Neural cell (in vitro differentiated cells): ENCODE measurements around the gene PKIB. TPM values are rescaled to one million over a fixed set of nuclear protein-coding genes. Genes with fewer than 3 reads are reported as not detected.
A peak's percentile ranks its signal among the peaks of the same experiment; 100 is the strongest.

ENCODE experiments used
- H2AFZ ChIP-seq: fragments of 200-600, 300-800 bp; sonication (generic), shearing (Covaris generic); 2 replicates; pipeline ENCODE4 v1.6.0; 2014; ENCODE audit warnings: low read depth, mild to moderate bottlenecking, antibody characterized with exemption, low read length, moderate library complexity
- H3F3A ChIP-seq: fragments of 200-600 bp; shearing (Covaris generic); 2 replicates; pipeline ENCODE4 v1.6.1; 2016; ENCODE audit warnings: mild to moderate bottlenecking, moderate library complexity, mixed read lengths, antibody characterized with exemption, low read length; ENCODE audit not compliant: insufficient read depth, poor library complexity, severe bottlenecking
- H3K27ac ChIP-seq: fragments of 200-600, 300-800 bp; sonication (generic), shearing (Covaris generic); 2 replicates; pipeline ENCODE4 v1.5.1; 2014; ENCODE audit warnings: mild to moderate bottlenecking, low read length, moderate library complexity
- H3K27me3 ChIP-seq: fragments of 300-800, 200-600 bp; sonication (generic), shearing (Covaris generic); 2 replicates; pipeline ENCODE4 v1.6.0; 2014; ENCODE audit warnings: mild to moderate bottlenecking, low read depth, low read length, moderate library complexity; ENCODE audit not compliant: insufficient read depth
- H3K36me3 ChIP-seq: fragments of 300-800, 200-600 bp; sonication (generic), shearing (Covaris generic); 2 replicates; pipeline ENCODE4 v1.5.1; 2014; ENCODE audit warnings: mild to moderate bottlenecking, antibody characterized with exemption, low read length, moderate library complexity; ENCODE audit not compliant: insufficient read depth
- H3K4me2 ChIP-seq: fragments of 300-800, 200-600 bp; sonication (generic), shearing (Covaris generic); 2 replicates; pipeline ENCODE4 v1.6.0; 2014; ENCODE audit warnings: mild to moderate bottlenecking, low read length
- H3K4me3 ChIP-seq: fragments of 300-800, 200-600 bp; sonication (generic), shearing (Covaris generic); 2 replicates; pipeline ENCODE4 v1.5.1; 2014; ENCODE audit warnings: mild to moderate bottlenecking, low read length, moderate library complexity
- H3K79me2 ChIP-seq: fragments of 200-600 bp; shearing (Covaris generic); replicated peaks from 2 replicates; pipeline ENCODE4 v1.6.0; 2014; ENCODE audit warnings: mild to moderate bottlenecking, low read length, moderate library complexity; ENCODE audit not compliant: insufficient read depth
- H3K9ac ChIP-seq: fragments of 300-800, 200-600 bp; sonication (generic), shearing (Covaris generic); 2 replicates; pipeline ENCODE4 v1.6.1; 2016; ENCODE audit warnings: mild to moderate bottlenecking, low read length, mixed read lengths
- H3K9me2 ChIP-seq: fragments of 200-600 bp; shearing (Covaris generic); 2 replicates; pipeline ENCODE4 v1.6.1; 2016; ENCODE audit warnings: mild to moderate bottlenecking, low read length, mixed read lengths; ENCODE audit not compliant: insufficient read depth
- H3K9me3 ChIP-seq: fragments of 200-600, 300-800 bp; sonication (generic), shearing (Covaris generic); 2 replicates; pipeline ENCODE4 v1.6.1; 2016; ENCODE audit warnings: mild to moderate bottlenecking, mixed run types, low read length, moderate library complexity, mixed read lengths
- H4K20me1 ChIP-seq: fragments of 200-600 bp; shearing (Covaris generic); 2 replicates; pipeline ENCODE4 v1.6.1; 2016; ENCODE audit warnings: mild to moderate bottlenecking, mixed run types; ENCODE audit not compliant: insufficient read depth
- CTCF ChIP-seq: fragments of 450-650 bp; IDR thresholded peaks from 2 replicates; pipeline ENCODE4 v1.5.1; 2014; ENCODE audit warnings: antibody characterized with exemption, mild to moderate bottlenecking, moderate library complexity; ENCODE audit not compliant: poor library complexity, severe bottlenecking
- EP300 ChIP-seq: fragments of 450-650 bp; conservative IDR thresholded peaks from 2 replicates; pipeline ENCODE4 v1.6.1; 2014; ENCODE audit warnings: antibody characterized with exemption, mild to moderate bottlenecking, moderate library complexity; ENCODE audit not compliant: poor library complexity, severe bottlenecking
- EZH2 ChIP-seq: fragments of 200-600, 300-800 bp; shearing (Covaris generic), sonication (generic); IDR thresholded peaks from 2 replicates; pipeline ENCODE4 v1.6.1; 2014; ENCODE audit warnings: antibody characterized with exemption, low read length, borderline replicate concordance, mild to moderate bottlenecking; ENCODE audit not compliant: insufficient read depth, poor library complexity, severe bottlenecking
- MXI1 ChIP-seq: fragments of 450-650 bp; conservative IDR thresholded peaks from 2 replicates; pipeline ENCODE4 v1.6.1; 2014; ENCODE audit warnings: antibody characterized with exemption, mild to moderate bottlenecking; ENCODE audit not compliant: poor library complexity, severe bottlenecking
- POLR2AphosphoS5 ChIP-seq: IDR thresholded peaks from 2 replicates; pipeline ENCODE4 v1.6.1; 2012
- RAD21 ChIP-seq: fragments of 450-650 bp; conservative IDR thresholded peaks from 2 replicates; pipeline ENCODE4 v1.6.1; 2014; ENCODE audit warnings: antibody characterized with exemption, mild to moderate bottlenecking, moderate library complexity
- REST ChIP-seq: IDR thresholded peaks from 2 replicates; pipeline ENCODE4 v1.6.1; 2012; ENCODE audit warnings: borderline replicate concordance
- SMC3 ChIP-seq: fragments of 450-650 bp; conservative IDR thresholded peaks from 2 replicates; pipeline ENCODE4 v1.6.1; 2014; ENCODE audit warnings: antibody characterized with exemption, mild to moderate bottlenecking, moderate library complexity; ENCODE audit not compliant: poor library complexity
- TAF1 ChIP-seq: IDR thresholded peaks from 2 replicates; pipeline ENCODE4 v1.6.1; 2012; ENCODE audit warnings: low read depth
- polyA minus RNA-seq: library from RNA; depleted of rRNA, polyadenylated mRNA; stranded (reverse); fragments of >200 nt; gene quantifications from 2 replicates; pipeline ENCODE4 v1.2.3, GENCODE V29; 2014
- polyA plus RNA-seq: library from polyadenylated mRNA; depleted of rRNA; stranded (reverse); fragments of >200 nt; gene quantifications from 2 replicates; pipeline ENCODE4 v1.2.3, GENCODE V29; 2014

PKIB gene
- polyA plus RNA-seq, result 22.8 and 26.2 TPM in 2 replicates
- polyA minus RNA-seq, result 7.5 and 11.2 TPM in 2 replicates

- no peaks in the 10 kb centered on the region for H3K9me2 ChIP-seq
- H3K4me2 ChIP-seq, result peak within 1 kb of the TSS; percentile 49
- peak; percentile 21 for TF ChIP-seq SMC3
- TF ChIP-seq RAD21, result peak; percentile 34
- TF ChIP-seq MXI1, result no peak
- no peak for TF ChIP-seq REST
- peak; percentile 66 for TF ChIP-seq CTCF
- H2AFZ ChIP-seq, result no peak within 1 kb of the TSS
- peak within 1 kb of the TSS; percentile 69 for H3K4me3 ChIP-seq
- H3K36me3 ChIP-seq, result no peaks in the 10 kb centered on the region
- H3K9ac ChIP-seq, result peak within 1 kb of the TSS; percentile 39
- no peak within 1 kb of the TSS for H3K27ac ChIP-seq
- no peaks in the 10 kb centered on the region for H4K20me1 ChIP-seq
- H3F3A ChIP-seq, result no peaks in the 10 kb centered on the region
- H3K27me3 ChIP-seq, result peaks cover 35% of the 10 kb centered on the region
- H3K79me2 ChIP-seq, result no peaks in the 10 kb centered on the region
- H3K9me3 ChIP-seq, result no peaks in the 10 kb centered on the region
Observed at GRCh38 chr6:122609881-122610689, at the start of gene PKIB. PKIB (plus strand) TSS chr6:122610405; CDS start chr6:122717795, 107,390 bp downstream.

- H3K4me3 ChIP-seq, result no peak overlapping the region
- no peaks in the 10 kb centered on the region for H3K9me2 ChIP-seq
- no peaks in the 10 kb centered on the region for H3K36me3 ChIP-seq
- H3K27ac ChIP-seq, result no peak overlapping the region
- TF ChIP-seq REST, result no peak
- TF ChIP-seq CTCF, result no peak
- TF ChIP-seq EZH2, result no peak
- TF ChIP-seq POLR2AphosphoS5, result no peak
- no peak for TF ChIP-seq MXI1
- no peak for TF ChIP-seq RAD21
- no peak for TF ChIP-seq EP300
- no peak for TF ChIP-seq SMC3
- TF ChIP-seq TAF1, result no peak
- H3K4me2 ChIP-seq, result no peak overlapping the region
- H4K20me1 ChIP-seq, result no peaks in the 10 kb centered on the region
- no peaks in the 10 kb centered on the region for H3K27me3 ChIP-seq
- no peaks in the 10 kb centered on the region for H3F3A ChIP-seq
- H3K9me3 ChIP-seq, result no peaks in the 10 kb centered on the region
- H3K9ac ChIP-seq, result no peak overlapping the region
- no peaks in the 10 kb centered on the region for H3K79me2 ChIP-seq
- no peak overlapping the region for H2AFZ ChIP-seq
Observed at GRCh38 chr6:122563364-122564052, 46.7 kb upstream of the PKIB start.
